NCI-H524 (cell line): ENCODE data around the gene KRT74.
A peak's percentile ranks its signal among the peaks of the same experiment; 100 is the strongest.
"Not testable (repeated sequence)": the region's sequence is repeated elsewhere in the genome, so short reads cannot be mapped to it uniquely, and the experiment has no call there.

Source experiments
- DNase-seq, 2 experiments: peaks; one replicate each; lab custom pipeline; 2025; lab: John Stamatoyannopoulos, UW

KRT74 gene

GRCh38 chr12:52602552-52602951, 28.9 kb upstream of the KRT74 start:
- DNase-seq: no peak

DNA sequence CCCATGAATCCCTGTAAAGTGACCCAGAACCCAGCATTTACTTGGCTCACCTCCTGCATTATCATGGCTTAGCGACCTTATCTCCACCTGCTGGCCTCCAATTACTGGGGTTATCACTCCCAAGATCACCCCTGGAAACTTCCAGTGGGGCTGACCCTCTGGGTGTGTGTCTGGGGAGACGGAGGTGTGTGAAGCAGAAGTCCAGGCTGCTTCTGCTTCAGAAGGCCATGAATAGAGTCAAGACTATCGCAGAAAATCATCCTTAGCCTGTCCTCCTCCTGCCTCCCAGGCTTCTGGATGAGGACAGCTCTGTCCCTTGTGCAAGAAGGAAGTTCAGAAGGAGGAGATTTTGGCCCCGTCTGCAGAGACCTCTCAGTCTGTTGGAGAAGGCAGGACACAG, 28.0 kb upstream of the KRT74 start:
- no peak for DNase-seq

- no peak for DNase-seq
Observed at GRCh38 chr12:52600941-52601481, 27.4 kb upstream of the KRT74 start, which contains the start of gene KRT72. Gene KRT72, minus strand, starts transcription at chr12:52601463. Its CDS starts 11 bp downstream, at chr12:52601452.

DNA sequence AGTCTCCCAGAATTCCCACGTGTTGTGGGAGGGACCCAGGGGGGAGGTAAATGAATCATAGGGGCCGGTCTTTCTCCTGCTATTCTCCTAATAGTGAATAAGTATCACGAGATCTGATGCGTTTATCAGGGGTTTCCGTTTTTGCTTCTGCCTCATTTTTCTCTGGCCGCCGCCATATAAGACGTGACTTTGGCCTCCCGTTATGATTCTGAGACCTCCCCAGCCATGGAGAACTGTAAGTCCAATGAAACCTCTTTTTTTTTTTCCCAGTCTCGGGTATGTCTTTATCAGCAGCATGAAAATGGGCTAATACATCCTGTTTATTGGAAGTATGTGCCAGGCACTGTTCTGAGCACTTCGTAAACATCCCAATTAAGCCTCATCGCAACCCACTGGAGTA, 26.8 kb upstream of the KRT74 start:
- DNase-seq: no peak

- DNase-seq: no peak
Observed at GRCh38 chr12:52600071-52600470, 26.4 kb upstream of the KRT74 start.

DNA sequence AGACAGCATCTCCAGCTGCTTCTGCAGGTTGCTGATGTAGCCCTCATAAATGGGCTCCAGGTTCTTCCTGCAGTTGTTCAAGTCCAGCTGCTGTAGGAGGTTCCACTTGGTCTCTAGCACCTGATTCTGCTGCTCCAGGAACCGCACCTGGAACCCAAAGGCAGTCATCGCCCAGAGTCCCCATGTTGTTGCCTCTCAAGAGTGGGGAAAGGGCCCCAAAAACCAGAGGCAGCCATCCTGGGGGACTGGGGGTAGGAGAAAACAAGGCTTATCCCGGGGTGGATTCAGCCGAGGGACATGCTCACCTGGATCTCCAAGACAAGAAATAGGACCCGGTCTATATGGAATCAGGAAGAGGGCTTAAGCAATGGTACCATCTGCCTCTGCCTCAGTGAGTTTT, 25.3 kb upstream of the KRT74 start:
- DNase-seq: no peak

DNA sequence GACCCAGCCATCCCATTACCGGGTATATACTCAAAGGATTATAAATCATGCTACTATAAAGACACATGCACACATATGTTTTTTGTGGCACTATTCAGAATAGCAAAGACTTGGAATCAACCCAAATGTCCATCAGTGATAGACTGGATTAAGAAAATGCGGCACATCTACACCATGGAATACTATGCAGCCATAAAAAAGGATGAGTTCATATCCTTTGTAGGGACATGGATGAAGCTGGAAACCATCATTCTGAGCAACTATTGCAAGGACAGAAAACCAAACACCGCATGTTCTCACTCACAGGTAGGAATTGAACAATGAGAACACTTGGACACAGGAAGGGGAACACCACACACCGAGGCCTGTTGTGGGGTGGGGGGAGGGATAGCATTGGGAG, 20.6 kb upstream of the KRT74 start:
- DNase-seq: not testable (repeated sequence)

GRCh38 chr12:52591521-52591920, 17.9 kb upstream of the KRT74 start:
- DNase-seq: no peak

DNA sequence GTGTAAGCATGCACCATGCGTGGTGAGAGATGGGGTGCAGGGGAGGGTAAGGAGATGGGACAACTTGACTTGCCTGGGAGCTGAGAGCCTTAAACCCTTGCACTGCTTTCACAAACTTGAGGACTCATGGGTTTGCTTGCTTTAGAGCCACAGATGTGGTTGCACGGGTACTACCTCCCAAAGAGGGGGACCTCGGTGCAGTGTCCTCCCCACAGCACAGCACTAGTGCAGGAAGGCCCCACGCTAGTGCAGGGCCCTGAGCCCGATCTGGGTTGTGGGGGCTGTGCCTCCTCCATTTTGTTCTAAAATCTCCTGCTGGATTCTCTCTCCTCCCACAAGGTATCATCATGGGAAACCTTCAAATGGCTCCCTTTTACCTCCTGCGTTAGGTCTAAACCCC, 16.4 kb upstream of the KRT74 start:
- no peak for DNase-seq

- DNase-seq: no peak
Observed at GRCh38 chr12:52587563-52587962, 13.9 kb upstream of the KRT74 start.

- DNase-seq: peak in 1 of 2 experiments; percentile 21
Observed at GRCh38 chr12:52585946-52586345, 12.3 kb upstream of the KRT74 start.

DNA sequence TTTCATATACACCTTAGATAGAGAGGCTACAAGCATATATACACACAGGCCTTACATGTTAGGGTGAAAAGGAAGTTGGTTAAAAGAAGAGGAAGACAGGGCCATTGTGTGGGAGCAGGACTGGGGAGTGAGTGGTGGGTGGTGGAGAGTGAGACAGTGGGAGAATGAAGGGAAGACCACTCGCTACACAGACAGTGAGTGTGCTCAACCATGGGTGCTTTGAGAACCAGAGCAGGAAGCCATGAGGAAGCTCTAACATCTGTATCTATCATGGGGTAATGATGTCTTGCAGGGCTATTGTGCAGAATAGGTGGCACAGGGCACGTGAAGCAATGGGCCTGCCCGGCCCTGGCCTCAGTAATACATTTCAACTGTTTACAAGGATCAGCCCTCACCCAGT, 11.4 kb upstream of the KRT74 start:
- DNase-seq: no peak

GRCh38 chr12:52584156-52584682, 10.6 kb upstream of the KRT74 start:
- no peak for DNase-seq

GRCh38 chr12:52582971-52583456, 9.4 kb upstream of the KRT74 start:
- DNase-seq: peak; percentile 68 to 85

GRCh38 chr12:52582486-52582885, 8.8 kb upstream of the KRT74 start:
- DNase-seq: peak; percentile 14 to 62

DNA sequence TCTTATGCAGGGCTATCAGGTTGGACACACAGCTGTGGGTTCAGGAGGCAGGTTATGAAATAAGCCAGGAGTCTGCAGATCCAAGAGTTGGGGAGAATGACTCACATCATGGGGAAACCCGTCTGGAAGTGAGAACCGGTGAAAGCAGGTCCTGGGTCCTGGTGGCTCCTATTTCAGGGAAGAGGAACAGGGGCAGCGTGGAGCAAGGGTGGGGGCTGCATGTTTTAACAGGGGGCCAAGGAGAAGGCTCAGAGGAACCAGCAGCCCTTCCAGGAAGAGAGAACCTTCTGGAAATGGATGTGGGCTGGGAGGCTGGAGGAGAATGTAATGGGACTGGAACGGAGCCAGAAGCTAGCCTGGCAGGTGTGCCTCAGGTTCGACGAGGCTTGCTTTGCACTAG, 7.8 kb upstream of the KRT74 start:
- DNase-seq: no peak

DNA sequence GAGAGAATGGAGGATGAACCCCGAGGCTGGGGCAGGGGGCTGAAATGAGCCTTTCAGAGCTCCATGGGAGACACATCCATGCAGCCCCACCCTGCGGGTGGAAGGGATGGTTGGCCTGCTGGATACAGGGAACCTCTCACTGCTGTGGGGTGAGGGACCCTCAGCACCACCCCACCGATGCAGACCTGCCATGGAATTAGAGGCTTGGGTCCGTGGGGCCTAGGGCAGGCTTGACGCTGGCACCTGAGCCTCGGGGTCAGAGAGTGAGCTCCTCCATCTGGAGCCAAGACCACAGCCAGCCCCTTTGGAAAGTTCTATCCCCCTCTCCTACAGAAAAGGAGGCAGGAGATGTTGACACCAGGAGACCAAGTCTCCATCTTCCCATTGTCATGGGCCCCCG, 7.4 kb upstream of the KRT74 start:
- no peak for DNase-seq

DNA sequence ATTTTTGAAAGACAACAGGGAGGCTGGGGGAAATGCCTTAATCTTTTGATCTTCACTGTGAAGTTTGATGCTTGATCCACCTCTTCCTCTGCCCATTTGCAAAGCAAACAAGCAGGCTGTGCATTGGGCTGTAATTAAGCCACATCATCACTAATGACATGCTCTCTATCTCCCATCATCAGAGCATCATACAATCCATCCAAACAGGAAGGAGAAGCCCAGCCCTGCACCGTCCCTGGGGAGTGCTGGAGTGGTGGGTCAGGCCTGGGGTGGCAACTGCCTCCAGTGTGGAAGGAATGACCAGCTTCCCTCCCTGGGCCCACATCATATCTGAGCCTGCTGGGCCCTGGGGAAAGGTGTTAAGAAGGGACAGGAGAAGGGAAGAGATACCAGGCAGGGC, 6.9 kb upstream of the KRT74 start:
- peak in 1 of 2 experiments; percentile 25 for DNase-seq

DNA sequence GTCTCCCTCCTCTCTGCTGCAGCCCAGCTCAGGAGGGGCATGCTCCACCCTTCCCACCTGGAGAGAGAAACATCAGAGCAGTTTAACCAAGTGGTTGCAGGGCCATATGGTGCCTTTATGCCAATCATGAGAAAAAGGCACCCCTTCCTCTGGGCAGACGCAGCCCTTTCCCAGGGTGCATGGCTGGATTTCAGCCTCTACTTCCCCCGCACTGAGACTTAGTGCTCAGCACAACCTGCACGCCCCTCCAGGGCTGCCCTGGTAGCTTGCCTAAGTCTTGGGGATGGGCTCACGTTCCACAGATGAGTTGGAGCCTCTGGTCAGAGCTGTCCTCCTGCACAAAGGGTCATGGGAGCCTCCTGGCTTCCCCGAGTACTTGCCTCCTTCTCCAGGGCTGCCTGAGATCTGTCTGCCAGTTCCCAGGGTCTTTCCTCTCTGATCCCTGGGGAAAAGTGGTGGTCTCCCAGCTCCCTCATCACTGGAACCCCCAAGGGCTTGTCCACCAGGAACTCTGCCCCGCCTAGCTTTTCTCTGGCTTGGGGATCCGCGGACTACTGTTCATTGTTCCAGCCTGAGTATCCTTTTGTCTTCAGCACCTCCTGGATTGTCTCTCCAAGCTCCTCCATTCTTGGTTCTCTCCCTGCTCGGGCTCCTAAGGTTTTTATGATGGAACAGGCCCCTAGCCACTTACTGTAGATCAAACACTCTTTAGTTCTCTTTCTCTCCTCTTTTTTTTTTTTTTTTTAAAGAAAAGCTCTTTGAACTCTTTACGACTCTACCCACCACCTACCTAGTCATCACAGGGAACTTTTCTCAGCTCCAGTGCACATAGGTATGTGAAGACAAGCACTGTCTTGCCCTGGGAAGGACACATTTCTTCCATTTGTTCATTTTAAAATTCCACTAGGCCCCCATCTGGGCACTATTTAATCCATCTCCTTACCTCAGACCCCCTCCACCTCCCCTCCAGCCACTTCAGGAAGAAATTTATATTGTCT, 6.1 kb upstream of the KRT74 start:
- DNase-seq: peak; percentile 10 to 67

DNA sequence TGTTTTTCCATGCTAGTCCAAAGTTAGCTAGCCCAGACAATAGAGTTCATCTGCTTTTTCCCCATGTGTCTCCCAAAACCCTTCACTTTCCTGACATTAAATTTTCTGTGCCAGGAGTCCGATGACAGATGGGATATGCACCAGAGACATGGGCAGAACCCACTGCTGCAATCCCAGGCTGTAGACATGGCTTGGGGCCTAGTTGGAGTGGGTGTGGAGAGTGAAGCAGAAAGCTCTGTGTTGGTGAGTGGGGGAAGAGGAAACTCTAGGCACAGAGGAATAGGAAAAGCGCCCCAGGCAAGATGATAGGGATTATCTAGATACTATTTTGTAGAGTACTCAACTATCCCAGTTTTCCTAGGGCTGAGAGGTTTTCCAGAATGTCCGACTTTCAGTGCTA, 4.8 kb upstream of the KRT74 start:
- peak in 1 of 2 experiments; percentile 55 for DNase-seq

GRCh38 chr12:52577316-52577715, 3.7 kb upstream of the KRT74 start:
- no peak for DNase-seq

DNA sequence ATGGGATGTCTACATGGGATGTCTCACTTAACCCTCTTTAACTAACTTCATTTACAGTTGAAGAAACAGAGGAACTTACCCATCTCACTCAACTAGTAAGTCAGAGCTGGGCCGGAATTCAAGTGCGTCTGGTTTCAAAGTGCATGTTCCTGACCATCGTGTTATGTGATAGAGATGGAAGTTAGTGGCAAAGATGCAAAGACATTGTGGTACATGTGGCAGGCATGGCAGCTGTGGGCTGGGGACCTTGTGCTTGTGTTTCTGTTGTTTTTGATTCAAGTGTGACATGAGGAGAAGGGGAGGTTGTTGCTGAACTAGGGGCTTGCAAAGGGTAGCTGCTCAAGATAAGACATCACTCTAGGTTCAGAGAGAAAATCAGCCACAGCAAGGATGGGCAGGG, 2.3 kb upstream of the KRT74 start:
- no peak for DNase-seq

GRCh38 chr12:52575256-52575655, 1.6 kb upstream of the KRT74 start:
- no peak for DNase-seq
